Measurements from ENCODE around the gene MAOA.
A peak's percentile ranks its signal among the peaks of the same experiment; 100 is the strongest.
"Not testable (repeated sequence)": the region's sequence is repeated elsewhere in the genome, so short reads cannot be mapped to it uniquely, and the experiment has no call there.

Gene MAOA

GRCh38 chrX:43717161-43717560 is 61.1 kb downstream of the MAOA start:
- DNase-seq (ENCODE audit: low spot score), result no peak

- DNase-seq (ENCODE audit: low spot score), result no peak
Observed at GRCh38 chrX:43718081-43718480, 62.0 kb downstream of the MAOA start.

GRCh38 chrX:43718546-43718945 is 62.4 kb downstream of the MAOA start:
- DNase-seq (ENCODE audit: low spot score), result no peak

- DNase-seq (ENCODE audit: low spot score), result no peak
Observed at GRCh38 chrX:43718956-43719355, 62.9 kb downstream of the MAOA start.

- no peak for DNase-seq (ENCODE audit: low spot score)
Observed at GRCh38 chrX:43720082-43720481, 64.0 kb downstream of the MAOA start.

GRCh38 chrX:43720961-43721360 is 64.9 kb downstream of the MAOA start:
- no peak for DNase-seq (ENCODE audit: low spot score)

- not testable (repeated sequence) for DNase-seq (ENCODE audit: low spot score)
Observed at GRCh38 chrX:43725227-43725626, 69.1 kb downstream of the MAOA start.

- not testable (repeated sequence) for DNase-seq (ENCODE audit: low spot score)
Observed at GRCh38 chrX:43727254-43727653, 71.2 kb downstream of the MAOA start.

- no peak for DNase-seq (ENCODE audit: low spot score)
Observed at GRCh38 chrX:43728002-43728401, 71.9 kb downstream of the MAOA start.

- no peak for DNase-seq (ENCODE audit: low spot score)
Observed at GRCh38 chrX:43728966-43729365, 72.9 kb downstream of the MAOA start.

GRCh38 chrX:43731086-43731485 is 75.0 kb downstream of the MAOA start:
- no peak for DNase-seq (ENCODE audit: low spot score)

GRCh38 chrX:43733699-43734098 is 77.6 kb downstream of the MAOA start:
- no peak for DNase-seq (ENCODE audit: low spot score)

GRCh38 chrX:43734444-43734843 is 78.3 kb downstream of the MAOA start:
- no peak for DNase-seq (ENCODE audit: low spot score)

GRCh38 chrX:43735534-43735933 is 79.4 kb downstream of the MAOA start:
- DNase-seq (ENCODE audit: low spot score), result no peak

- no peak for DNase-seq (ENCODE audit: low spot score)
Observed at GRCh38 chrX:43735957-43736356, 79.9 kb downstream of the MAOA start.

GRCh38 chrX:43741843-43742573 is 85.9 kb downstream of the MAOA start:
- DNase-seq (ENCODE audit: low spot score), result no peak

GRCh38 chrX:43743100-43743822 is 87.2 kb downstream of the MAOA start:
- DNase-seq (ENCODE audit: low spot score), result no peak

- DNase-seq (ENCODE audit: low spot score), result no peak
Observed at GRCh38 chrX:43744284-43744683, 88.2 kb downstream of the MAOA start.

GRCh38 chrX:43745938-43746721 is 90.0 kb downstream of the MAOA start:
- DNase-seq (ENCODE audit: low spot score), result no peak

- DNase-seq (ENCODE audit: low spot score), result no peak
Observed at GRCh38 chrX:43747476-43747875, 91.4 kb downstream of the MAOA start.

GRCh38 chrX:43750248-43750676 is 94.2 kb downstream of the MAOA start:
- DNase-seq (ENCODE audit: low spot score), result peak; percentile 8

- no peak for DNase-seq (ENCODE audit: low spot score)
Observed at GRCh38 chrX:43753637-43754036, 97.5 kb downstream of the MAOA start.

- no peak for DNase-seq (ENCODE audit: low spot score)
Observed at GRCh38 chrX:43756076-43756475, 100.0 kb downstream of the MAOA start.
